ENCODE data around the gene PTPN7. TPM values are rescaled to one million over a fixed set of nuclear protein-coding genes. Genes with fewer than 3 reads are reported as not detected.

PTPN7 gene
- 7.9 TPM for total RNA-seq

DNA sequence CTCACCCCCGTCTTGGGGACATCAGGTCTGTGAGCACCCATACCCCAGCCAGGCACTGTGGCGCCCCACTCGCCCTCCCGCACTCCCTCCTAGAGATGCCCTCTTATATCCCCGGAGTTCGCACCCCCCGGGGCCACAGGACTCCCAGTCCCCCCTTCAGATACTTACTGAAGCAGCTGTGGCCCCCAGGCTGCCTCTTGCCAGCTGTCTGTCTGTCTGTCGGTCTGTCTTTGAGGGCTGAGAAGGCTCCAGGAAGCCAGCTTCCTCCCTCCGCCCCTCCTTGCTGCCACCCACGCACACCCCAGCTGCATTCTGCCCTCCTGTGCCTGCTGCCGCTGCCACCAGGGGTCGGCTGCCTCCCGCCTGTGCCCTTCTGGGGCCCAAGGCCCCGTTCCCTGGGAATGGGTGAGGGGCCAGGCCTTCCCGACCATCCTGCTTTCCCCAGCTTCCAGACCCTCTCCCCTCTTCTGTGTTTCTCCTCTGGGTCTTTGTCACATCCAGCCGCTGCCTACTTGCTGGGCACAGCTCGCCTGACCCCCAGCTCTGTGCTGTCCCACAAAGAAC is at the start of gene PTPN7:
TSS of gene PTPN7 (minus strand) at position 226 of the 564 bp plus-strand sequence. CDS start 1,200 bp downstream, outside the sequence.
- peak within 1 kb of the TSS; percentile 33 for H3K27ac ChIP-seq
- TF ChIP-seq POLR2AphosphoS5 (IDR thresholded peaks at IDR 0.05; ENCODE audit: insufficient read depth in 1 of 2, low read depth in 1 of 2) (no peak), POLR2A (IDR thresholded peaks at IDR 0.05) (no peak)
- TF ChIP-seq, protein P1, sequence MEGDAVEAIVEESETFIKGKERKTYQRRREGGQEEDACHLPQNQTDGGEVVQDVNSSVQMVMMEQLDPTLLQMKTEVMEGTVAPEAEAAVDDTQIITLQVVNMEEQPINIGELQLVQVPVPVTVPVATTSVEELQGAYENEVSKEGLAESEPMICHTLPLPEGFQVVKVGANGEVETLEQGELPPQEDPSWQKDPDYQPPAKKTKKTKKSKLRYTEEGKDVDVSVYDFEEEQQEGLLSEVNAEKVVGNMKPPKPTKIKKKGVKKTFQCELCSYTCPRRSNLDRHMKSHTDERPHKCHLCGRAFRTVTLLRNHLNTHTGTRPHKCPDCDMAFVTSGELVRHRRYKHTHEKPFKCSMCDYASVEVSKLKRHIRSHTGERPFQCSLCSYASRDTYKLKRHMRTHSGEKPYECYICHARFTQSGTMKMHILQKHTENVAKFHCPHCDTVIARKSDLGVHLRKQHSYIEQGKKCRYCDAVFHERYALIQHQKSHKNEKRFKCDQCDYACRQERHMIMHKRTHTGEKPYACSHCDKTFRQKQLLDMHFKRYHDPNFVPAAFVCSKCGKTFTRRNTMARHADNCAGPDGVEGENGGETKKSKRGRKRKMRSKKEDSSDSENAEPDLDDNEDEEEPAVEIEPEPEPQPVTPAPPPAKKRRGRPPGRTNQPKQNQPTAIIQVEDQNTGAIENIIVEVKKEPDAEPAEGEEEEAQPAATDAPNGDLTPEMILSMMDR (IDR thresholded peaks at IDR 0.05): no peak
- no peak for DNase-seq (ENCODE audit: extremely low spot score in 2 of 2)
- H3K9me3 ChIP-seq: no peaks in the 10 kb centered on the region
- intact Hi-C loops (cut with DNase I): no loop called here
- H3K36me3 ChIP-seq: no peaks in the 10 kb centered on the region
- peaks cover 19% of the 10 kb centered on the region for H3K4me1 ChIP-seq
- H3K27me3 ChIP-seq: no peaks in the 10 kb centered on the region
- H3K4me3 ChIP-seq: peak within 1 kb of the TSS; percentile 19 to 26

DNA sequence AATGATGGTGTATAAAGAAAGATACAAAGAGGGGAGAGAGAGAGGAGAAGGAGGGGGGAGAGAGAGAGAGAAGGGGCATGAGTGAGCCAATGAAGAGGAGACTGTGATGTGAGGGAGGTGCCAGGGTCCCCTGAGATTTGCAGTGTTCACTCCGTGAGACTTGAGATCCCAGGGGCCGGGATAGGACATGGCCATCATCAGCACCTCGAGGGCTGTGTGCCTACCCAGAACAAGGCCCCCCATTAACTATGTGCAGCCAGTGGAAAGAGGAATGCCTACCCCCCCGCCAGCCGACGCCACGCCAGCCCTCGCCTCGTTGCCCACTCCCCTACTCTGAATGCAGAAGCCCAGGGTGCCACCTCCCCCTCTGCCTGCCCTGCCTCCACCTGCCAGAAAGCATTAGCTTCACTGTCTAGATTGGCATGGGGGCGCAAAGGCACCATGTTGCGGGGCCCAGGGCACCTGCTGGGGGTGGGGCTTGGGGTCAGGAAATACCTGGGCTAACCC is 48.0 kb upstream of the PTPN7 start:
- intact Hi-C loops (cut with DNase I): no loop called here
- Histone ChIP-seq H3K36me3 (no peaks in the 10 kb centered on the region), H3K27me3 (no peaks in the 10 kb centered on the region), H3K4me1 (no peaks in the 10 kb centered on the region), H3K9me3 (no peaks in the 10 kb centered on the region), H3K4me3 (no peak overlapping the region), H3K27ac (no peak overlapping the region)
- TF ChIP-seq POLR2AphosphoS5 (IDR thresholded peaks at IDR 0.05; ENCODE audit: insufficient read depth in 1 of 2, low read depth in 1 of 2) (no peak), POLR2A (IDR thresholded peaks at IDR 0.05) (no peak)
- TF ChIP-seq, protein P1 (IDR thresholded peaks at IDR 0.05): no peak
- DNase-seq (ENCODE audit: extremely low spot score in 2 of 2): no peak

DNA sequence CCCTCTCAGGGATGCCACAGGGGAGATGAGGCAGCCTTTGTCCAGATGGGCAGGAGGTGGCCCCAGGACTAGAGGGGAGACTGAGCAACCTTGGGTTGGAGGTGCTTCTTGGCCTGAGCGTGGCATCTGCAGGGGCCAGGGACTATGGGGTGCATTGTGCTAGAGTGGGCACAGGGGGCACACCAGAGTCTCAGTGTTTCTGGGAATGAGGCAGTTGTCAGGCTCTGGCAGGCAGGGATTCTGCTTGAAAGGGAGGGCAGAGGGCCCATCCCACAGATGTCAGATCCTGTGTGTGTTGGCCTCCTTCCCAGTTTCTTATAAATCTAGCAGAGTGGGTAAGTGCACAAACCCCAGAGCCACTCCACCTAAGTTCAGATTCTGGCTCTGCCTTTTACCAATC is 46.9 kb upstream of the PTPN7 start:
- no peak overlapping the region for H3K4me3 ChIP-seq
- intact Hi-C loops (cut with DNase I): no loop called here
- H3K4me1 ChIP-seq: no peaks in the 10 kb centered on the region
- TF ChIP-seq, protein P1 (IDR thresholded peaks at IDR 0.05): no peak
- TF ChIP-seq POLR2AphosphoS5 (IDR thresholded peaks at IDR 0.05; ENCODE audit: insufficient read depth in 1 of 2, low read depth in 1 of 2): no peak
- no peak for TF ChIP-seq POLR2A (IDR thresholded peaks at IDR 0.05)
- no peak overlapping the region for H3K27ac ChIP-seq
- no peaks in the 10 kb centered on the region for H3K36me3 ChIP-seq
- no peaks in the 10 kb centered on the region for H3K27me3 ChIP-seq
- DNase-seq (ENCODE audit: extremely low spot score in 2 of 2): no peak
- no peaks in the 10 kb centered on the region for H3K9me3 ChIP-seq

DNA sequence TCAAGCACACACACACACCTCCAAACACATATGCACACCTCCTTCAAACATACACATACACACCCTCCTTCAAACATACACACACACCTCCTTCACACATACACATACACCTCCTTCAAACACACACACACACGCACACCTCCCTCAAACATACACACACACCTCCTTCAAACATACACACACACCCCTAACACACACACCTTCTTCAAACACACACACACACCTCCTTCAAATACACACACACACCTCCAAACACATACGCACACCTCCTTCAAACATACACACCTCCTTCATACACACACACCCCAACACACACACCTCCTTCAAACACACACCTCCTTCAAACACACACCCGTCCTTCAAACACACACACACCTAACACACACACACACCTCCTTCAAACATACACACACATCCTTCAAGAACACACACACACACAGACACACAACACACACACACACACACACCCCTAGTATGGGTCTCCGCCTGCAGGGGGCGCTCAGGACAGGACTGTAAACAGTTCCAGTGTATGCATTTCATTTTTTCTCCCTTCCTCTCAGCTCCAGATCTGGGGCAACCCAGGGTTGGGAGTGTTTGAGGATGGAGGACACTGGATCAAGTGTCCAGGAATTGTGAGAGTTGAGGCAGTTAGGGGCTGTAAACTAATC is 45.3 kb upstream of the PTPN7 start:
- Histone ChIP-seq H3K36me3 (no peaks in the 10 kb centered on the region), H3K27me3 (no peaks in the 10 kb centered on the region), H3K4me1 (peaks cover under 1% of the 10 kb centered on the region), H3K4me3 (no peak overlapping the region), H3K9me3 (no peaks in the 10 kb centered on the region), H3K27ac (no peak overlapping the region)
- intact Hi-C loops (cut with DNase I): no loop called here
- TF ChIP-seq, protein P1 (IDR thresholded peaks at IDR 0.05): no peak
- no peak for TF ChIP-seq POLR2AphosphoS5 (IDR thresholded peaks at IDR 0.05; ENCODE audit: insufficient read depth in 1 of 2, low read depth in 1 of 2)
- TF ChIP-seq POLR2A (IDR thresholded peaks at IDR 0.05): no peak
- DNase-seq (ENCODE audit: extremely low spot score in 2 of 2): no peak

DNA sequence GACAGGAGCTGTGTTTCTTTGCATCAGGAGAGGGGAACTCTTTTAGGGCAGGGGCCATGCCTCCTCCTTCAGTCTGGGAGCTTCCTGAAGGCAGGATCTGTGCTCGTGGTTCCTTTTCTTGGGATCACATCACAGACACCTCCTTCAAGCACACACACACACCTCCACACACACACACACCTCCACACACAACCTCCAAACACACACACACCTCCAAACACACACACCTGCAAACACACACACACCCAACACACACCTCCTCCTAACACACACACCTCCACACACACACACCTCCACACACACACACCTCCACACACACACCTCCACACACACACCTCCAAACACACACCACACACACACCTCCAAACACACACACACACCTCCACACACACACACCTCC is 43.7 kb upstream of the PTPN7 start:
- intact Hi-C loops (cut with DNase I): no loop called here
- TF ChIP-seq POLR2A (IDR thresholded peaks at IDR 0.05) (no peak), POLR2AphosphoS5 (IDR thresholded peaks at IDR 0.05; ENCODE audit: insufficient read depth in 1 of 2, low read depth in 1 of 2) (no peak)
- TF ChIP-seq, protein P1 (IDR thresholded peaks at IDR 0.05): no peak
- H3K4me3 ChIP-seq: no peak overlapping the region
- H3K27ac ChIP-seq: no peak overlapping the region
- no peaks in the 10 kb centered on the region for H3K36me3 ChIP-seq
- no peaks in the 10 kb centered on the region for H3K27me3 ChIP-seq
- H3K9me3 ChIP-seq: no peaks in the 10 kb centered on the region
- DNase-seq (ENCODE audit: extremely low spot score in 2 of 2): no peak
- peaks cover 16% of the 10 kb centered on the region for H3K4me1 ChIP-seq
